Upper lobe of left lung (tissue), 4 donors: ENCODE data around the gene RIMS4.
"Not testable (repeated sequence)": the region's sequence is repeated elsewhere in the genome, so short reads cannot be mapped to it uniquely, and the experiment has no call there.

ENCODE experiments used
- EP300 ChIP-seq, 4 donors: sonication (generic); formaldehyde crosslinking; IDR thresholded peaks; one replicate each; pipeline ENCODE4 v1.5.1; 2017; ENCODE audit warnings: antibody characterized with exemption in 4 of 4, control low read depth in 2 of 4
- POLR2A ChIP-seq, 4 donors: fragments of 450-650 bp; IDR thresholded peaks; one replicate each; pipeline ENCODE4 v1.5.1; 2016 to 2017; ENCODE audit warnings: antibody characterized with exemption in 4 of 4, mild to moderate bottlenecking in 2 of 4
- POLR2AphosphoS5 ChIP-seq, 2 donors: sonication (generic); formaldehyde crosslinking; IDR thresholded peaks; one replicate each; pipeline ENCODE4 v1.5.1; 2017; ENCODE audit warnings: antibody characterized with exemption in 2 of 2
- TF ChIP-seq, protein P1 (sequence below), 6 experiments: fragments of 450-650 bp in 4 of 6; fragments of 200-600 bp in 2 of 6; sonication (generic) in 2 of 6; IDR thresholded peaks; one replicate each; pipeline ENCODE4 v1.5.1; 2016 to 2019; ENCODE audit warnings: antibody characterized with exemption in 6 of 6

DNA sequence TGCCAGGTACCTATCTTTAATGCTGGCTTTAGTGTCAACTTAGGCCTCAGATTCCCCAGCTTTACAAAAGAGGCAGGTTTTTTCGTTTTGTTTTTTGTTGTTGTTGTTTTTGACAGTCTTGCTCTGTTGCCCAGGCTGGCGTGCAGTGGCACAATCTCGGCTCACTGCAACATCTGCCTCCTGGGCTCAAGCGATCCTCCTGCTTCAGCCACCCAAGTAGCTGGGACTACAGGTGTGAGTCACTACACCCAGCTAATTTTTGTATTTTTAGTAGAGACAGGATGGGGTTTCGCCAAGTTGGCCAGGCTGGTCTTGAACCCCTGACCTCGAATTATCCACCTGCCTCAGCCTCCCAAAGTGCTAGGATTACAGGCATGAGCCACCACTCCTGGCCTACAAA, 11.2 kb upstream of the RIMS4 start:
- TF ChIP-seq POLR2A, EP300, POLR2AphosphoS5 (IDR thresholded peaks at IDR 0.05): not testable (repeated sequence)
- TF ChIP-seq, protein P1, sequence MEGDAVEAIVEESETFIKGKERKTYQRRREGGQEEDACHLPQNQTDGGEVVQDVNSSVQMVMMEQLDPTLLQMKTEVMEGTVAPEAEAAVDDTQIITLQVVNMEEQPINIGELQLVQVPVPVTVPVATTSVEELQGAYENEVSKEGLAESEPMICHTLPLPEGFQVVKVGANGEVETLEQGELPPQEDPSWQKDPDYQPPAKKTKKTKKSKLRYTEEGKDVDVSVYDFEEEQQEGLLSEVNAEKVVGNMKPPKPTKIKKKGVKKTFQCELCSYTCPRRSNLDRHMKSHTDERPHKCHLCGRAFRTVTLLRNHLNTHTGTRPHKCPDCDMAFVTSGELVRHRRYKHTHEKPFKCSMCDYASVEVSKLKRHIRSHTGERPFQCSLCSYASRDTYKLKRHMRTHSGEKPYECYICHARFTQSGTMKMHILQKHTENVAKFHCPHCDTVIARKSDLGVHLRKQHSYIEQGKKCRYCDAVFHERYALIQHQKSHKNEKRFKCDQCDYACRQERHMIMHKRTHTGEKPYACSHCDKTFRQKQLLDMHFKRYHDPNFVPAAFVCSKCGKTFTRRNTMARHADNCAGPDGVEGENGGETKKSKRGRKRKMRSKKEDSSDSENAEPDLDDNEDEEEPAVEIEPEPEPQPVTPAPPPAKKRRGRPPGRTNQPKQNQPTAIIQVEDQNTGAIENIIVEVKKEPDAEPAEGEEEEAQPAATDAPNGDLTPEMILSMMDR (IDR thresholded peaks at IDR 0.05) = not testable (repeated sequence)
